Fibroblast of pulmonary artery (primary cell): ENCODE measurements around the gene NCKAP5.

Experiments used
- DNase-seq: peaks from one replicate; pipeline ENCODE4 v3.0.0-alpha.2; 2010; ENCODE audit warnings: low read depth
- H3K4me3 ChIP-seq: replicated peaks from 2 replicates; pipeline ENCODE4 v1.5.1; 2011; ENCODE audit warnings: low read depth, mild to moderate bottlenecking, control low read depth, low read length, moderate library complexity
- TF ChIP-seq, protein P1 (sequence below): IDR thresholded peaks from 2 replicates; pipeline ENCODE4 v1.5.1; 2011; ENCODE audit warnings: mild to moderate bottlenecking, control low read depth, low read length, inconsistent platforms; ENCODE audit errors: missing control alignments

The NCKAP5 gene

DNA sequence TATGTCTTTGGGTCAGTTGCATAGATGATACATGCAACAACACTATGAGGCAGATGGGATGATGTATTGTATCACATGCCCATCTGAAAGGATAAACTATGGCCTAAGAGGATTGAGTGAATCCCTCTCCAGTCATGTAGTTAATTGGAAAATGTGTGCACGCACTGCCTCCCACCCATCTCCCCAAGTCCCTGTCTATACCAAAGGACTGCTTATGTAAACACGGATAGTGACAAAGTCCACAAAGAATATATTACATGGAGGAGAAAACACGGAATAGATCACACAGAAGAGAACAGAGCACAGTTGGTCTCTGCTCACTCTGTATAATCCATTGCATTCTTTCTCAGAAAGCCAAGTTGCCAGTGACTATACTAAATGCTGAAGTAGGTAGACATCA is 82.4 kb downstream of the NCKAP5 start:
- H3K4me3 ChIP-seq: no peak overlapping the region
- TF ChIP-seq, protein P1, sequence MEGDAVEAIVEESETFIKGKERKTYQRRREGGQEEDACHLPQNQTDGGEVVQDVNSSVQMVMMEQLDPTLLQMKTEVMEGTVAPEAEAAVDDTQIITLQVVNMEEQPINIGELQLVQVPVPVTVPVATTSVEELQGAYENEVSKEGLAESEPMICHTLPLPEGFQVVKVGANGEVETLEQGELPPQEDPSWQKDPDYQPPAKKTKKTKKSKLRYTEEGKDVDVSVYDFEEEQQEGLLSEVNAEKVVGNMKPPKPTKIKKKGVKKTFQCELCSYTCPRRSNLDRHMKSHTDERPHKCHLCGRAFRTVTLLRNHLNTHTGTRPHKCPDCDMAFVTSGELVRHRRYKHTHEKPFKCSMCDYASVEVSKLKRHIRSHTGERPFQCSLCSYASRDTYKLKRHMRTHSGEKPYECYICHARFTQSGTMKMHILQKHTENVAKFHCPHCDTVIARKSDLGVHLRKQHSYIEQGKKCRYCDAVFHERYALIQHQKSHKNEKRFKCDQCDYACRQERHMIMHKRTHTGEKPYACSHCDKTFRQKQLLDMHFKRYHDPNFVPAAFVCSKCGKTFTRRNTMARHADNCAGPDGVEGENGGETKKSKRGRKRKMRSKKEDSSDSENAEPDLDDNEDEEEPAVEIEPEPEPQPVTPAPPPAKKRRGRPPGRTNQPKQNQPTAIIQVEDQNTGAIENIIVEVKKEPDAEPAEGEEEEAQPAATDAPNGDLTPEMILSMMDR: no peak
- DNase-seq: no peak

DNA sequence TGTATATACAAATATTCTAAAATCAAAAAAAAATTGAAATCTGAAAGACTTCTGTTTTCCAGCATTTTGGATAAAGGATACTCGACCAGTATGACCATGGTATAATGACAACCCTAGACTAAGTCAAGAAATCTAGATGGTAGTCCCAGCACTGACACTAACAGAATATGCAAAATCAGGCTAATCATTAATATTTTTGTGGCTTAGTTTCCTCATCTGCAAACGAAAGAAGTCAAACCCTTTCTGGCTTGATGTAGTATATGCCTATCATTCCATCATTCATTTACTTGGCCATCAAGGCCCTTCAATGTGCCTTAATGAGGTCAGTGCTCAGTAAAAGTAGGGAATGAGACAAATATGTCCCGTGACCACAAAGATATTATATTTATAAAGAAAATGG is 83.5 kb downstream of the NCKAP5 start:
- no peak overlapping the region for H3K4me3 ChIP-seq
- DNase-seq: no peak
- TF ChIP-seq, protein P1: no peak

DNA sequence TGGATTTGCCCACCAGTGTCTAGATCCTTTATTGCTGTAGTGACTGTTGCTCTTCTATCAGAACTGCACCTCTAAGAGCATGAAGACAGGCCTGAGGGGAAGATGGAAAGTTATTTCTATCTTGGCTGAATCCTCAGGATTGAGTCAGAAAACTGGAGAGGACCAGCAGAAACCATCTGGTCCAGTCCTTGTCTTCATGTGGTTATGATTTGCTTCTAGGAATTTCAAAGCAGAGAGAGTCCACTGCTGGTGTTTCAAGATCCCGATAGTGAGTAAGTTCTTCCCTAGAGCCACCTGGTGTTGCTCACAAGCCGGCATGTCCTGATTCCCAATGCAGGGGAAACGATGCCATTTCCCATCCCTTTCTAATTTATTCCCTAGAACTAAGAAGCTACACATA is 84.2 kb downstream of the NCKAP5 start:
- TF ChIP-seq, protein P1: no peak
- no peak for DNase-seq
- no peak overlapping the region for H3K4me3 ChIP-seq

DNA sequence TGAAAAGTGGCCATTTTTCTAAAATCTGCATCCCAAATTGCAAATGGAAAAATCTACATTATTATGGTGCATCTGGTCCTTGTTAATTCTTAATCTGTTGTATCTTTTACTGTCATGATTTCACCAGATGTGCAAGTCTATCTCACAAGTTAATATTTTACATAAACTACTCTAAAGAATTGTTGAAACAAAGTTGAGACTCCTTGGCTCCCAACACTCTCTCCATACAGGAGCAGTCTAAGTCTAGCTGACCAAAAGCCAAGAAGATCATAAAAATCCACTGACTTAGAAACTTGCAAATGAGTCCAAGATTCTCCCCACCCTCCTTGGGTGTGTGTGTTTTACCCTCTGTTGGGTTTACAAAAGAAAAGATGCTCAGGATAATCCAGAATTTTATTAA is 85.1 kb downstream of the NCKAP5 start:
- TF ChIP-seq, protein P1: no peak
- DNase-seq: no peak
- no peak overlapping the region for H3K4me3 ChIP-seq

DNA sequence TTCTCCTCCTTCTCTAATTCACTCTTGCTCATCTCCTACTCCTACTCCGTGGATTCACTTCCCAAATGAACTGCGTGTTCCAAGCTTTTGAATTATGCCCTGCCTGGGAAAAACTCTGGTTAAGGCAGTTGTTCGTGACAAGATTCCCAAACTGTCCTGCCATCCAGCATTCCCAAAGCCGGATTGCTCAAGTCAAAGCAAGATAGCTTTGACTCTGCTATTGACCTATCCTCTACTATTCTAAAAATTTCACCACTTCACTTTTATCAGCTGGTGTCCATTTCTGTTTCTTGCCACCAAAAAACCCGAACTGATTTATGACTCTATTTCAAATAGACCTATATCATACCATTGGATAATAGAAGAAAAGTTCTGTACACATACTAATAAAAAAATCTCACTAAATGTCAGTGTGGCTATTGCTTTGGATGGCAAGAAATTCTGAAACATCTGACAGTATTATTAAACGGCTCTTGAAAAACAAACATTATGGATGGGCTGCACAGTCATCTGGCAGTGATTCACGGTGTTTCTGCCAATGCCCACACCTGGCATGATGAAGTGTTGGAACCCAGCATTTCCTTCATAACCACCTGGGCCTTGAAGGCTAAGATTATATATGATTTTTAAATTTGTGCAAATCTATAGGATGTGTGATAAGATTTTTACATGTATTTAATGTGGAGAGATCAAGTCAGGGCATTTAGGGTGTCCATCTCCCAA is 87.4 kb downstream of the NCKAP5 start:
- TF ChIP-seq, protein P1: no peak
- no peak overlapping the region for H3K4me3 ChIP-seq
- DNase-seq: no peak

DNA sequence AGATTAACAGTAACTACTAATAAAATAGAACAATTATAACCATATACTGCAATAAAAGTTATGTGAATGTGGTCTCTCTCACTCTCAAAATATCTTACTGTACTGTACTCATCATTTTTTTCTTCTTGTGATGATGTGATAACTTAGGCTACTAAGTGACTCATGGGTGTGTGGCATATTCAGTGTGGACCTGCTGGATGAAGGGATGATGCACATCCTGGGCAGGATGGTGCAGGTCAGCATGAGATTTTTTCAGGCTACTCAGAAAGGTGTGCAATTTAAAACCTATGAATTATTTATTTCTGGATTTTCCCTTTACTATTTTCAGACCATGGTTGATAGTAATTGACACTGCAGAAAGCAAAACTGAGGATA is 90.7 kb downstream of the NCKAP5 start:
- no peak overlapping the region for H3K4me3 ChIP-seq
- no peak for DNase-seq
- TF ChIP-seq, protein P1: no peak
